Tibial nerve (tissue), 4 donors: ENCODE measurements around the gene TCF19.

Experiments
- CTCF ChIP-seq, 5 experiments: fragments of 200-600 bp in 3 of 5; fragments of 450-650 bp in 2 of 5; sonication (generic) in 3 of 5; IDR thresholded peaks; one replicate each; pipeline ENCODE4 v1.5.1; 2016 to 2019; ENCODE audit warnings: antibody characterized with exemption in 5 of 5, mild to moderate bottlenecking in 3 of 5, moderate library complexity in 2 of 5
- EP300 ChIP-seq, 2 donors: sonication (generic); formaldehyde crosslinking; IDR thresholded peaks; one replicate each; pipeline ENCODE4 v1.6.1; 2017; ENCODE audit warnings: antibody characterized with exemption in 2 of 2, mild to moderate bottlenecking in 1 of 2
- POLR2A ChIP-seq, 2 donors: fragments of 450-650 bp; IDR thresholded peaks; one replicate each; pipeline ENCODE4 v1.6.1; 2017; ENCODE audit warnings: antibody characterized with exemption in 2 of 2, mild to moderate bottlenecking in 2 of 2, moderate library complexity in 2 of 2

DNA sequence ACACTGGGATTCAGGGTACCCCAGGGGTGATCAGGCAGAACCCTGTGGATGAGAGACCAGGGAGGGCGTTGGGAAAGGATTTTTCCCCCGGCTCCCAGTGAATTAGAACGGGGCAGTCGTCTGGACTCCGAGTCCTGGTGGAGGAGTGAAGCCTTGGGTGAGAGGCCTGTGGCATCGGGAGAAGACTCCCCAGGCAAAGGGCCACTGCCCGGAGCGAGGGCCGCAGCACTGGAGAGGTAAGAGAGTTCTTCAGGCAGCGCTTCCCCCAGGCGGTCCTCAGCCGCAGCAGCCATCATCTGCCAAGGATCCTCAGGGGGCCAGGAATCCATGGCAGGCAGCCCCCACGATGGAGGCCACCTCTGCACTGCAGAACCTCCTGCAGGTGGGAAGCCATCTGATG, 46.7 kb upstream of the TCF19 start:
- TF ChIP-seq CTCF (IDR thresholded peaks at IDR 0.05) (no peak), EP300 (IDR thresholded peaks at IDR 0.05) (no peak), POLR2A (IDR thresholded peaks at IDR 0.05) (no peak)
